AG04450 (cell line): ENCODE results near the gene CAMSAP1. TPM values are rescaled to one million over a fixed set of nuclear protein-coding genes. Genes with fewer than 3 reads are reported as not detected.
"Not testable (repeated sequence)": the region's sequence is repeated elsewhere in the genome, so short reads cannot be mapped to it uniquely, and the experiment has no call there.

Experiments used
- CTCF ChIA-PET: fragments of 300-600, 350-600 bp; formaldehyde crosslinking; extraction: SDS; loops from one replicate; lab custom pipeline; 2022; ENCODE audit warnings: antibody characterized with exemption, inconsistent platforms; lab: Charles Lee
- POLR2A ChIA-PET: fragments of 350-600 bp; formaldehyde crosslinking; extraction: SDS; loops from one replicate; lab custom pipeline; 2021; ENCODE audit warnings: antibody characterized with exemption, inconsistent platforms; lab: Yijun Ruan, JAX
- DNase-seq: peaks from one replicate; pipeline ENCODE4 v3.0.0-alpha.2; 2011; ENCODE audit warnings: low read depth, low spot score
- H3K27ac ChIP-seq: one replicate; pipeline ENCODE4 v1.5.1; 2012; ENCODE audit warnings: low read depth, low read length, control low read depth
- H3K27me3 ChIP-seq: one replicate; pipeline ENCODE4 v1.6.0; 2012; ENCODE audit warnings: low read length; ENCODE audit not compliant: control insufficient read depth, insufficient read depth
- H3K4me3 ChIP-seq: 2 replicates; pipeline ENCODE4 v1.5.1; 2011; ENCODE audit warnings: mild to moderate bottlenecking, low read depth, low read length, control low read depth
- H3K9me3 ChIP-seq: 2 replicates; pipeline ENCODE4 v1.5.1; 2012; ENCODE audit warnings: low read length; ENCODE audit not compliant: control insufficient read depth, insufficient read depth
- CTCF ChIP-seq: IDR thresholded peaks from 2 replicates; pipeline ENCODE4 v1.5.1; 2011; ENCODE audit warnings: low read depth, low read length, control low read depth, inconsistent platforms
- polyA plus RNA-seq: library from polyadenylated mRNA; depleted of rRNA; stranded (reverse); fragments of >200 nt; gene quantifications from 2 replicates; pipeline ENCODE4 v1.2.3, GENCODE V29; 2011

The CAMSAP1 gene
- polyA plus RNA-seq, 1 experiment, result 7.8 TPM

DNA sequence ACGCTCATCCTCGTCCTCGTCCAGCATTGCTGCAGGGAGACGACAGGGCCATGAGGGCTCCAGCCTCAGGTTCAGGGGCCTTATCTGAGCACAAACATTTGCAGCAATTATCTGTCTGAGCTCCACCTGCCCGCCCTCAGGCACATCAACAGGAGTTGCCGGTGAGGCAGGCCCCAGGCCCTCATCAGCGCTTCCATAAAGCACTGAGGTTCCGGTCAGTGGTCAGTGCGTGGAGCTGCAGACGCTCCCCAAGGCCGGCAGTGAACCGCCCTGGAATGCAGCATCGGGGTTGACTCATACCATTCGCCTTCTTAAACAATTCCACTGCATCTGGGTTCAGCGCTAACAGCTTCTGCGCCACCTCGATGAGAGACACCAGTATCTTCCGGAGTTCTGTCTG is 38.6 kb upstream of the CAMSAP1 start:
- Histone ChIP-seq H3K9me3 (peaks cover 6% of the 10 kb centered on the region; the same call in 1 of the 2 replicates), H3K27ac (no peak overlapping the region), H3K4me3 (no peak overlapping the region), H3K27me3 (no peaks in the 10 kb centered on the region)
- TF ChIP-seq CTCF, result no peak
- CTCF ChIA-PET, result no interaction called here
- POLR2A ChIA-PET, result no interaction called here
- DNase-seq, result no peak

DNA sequence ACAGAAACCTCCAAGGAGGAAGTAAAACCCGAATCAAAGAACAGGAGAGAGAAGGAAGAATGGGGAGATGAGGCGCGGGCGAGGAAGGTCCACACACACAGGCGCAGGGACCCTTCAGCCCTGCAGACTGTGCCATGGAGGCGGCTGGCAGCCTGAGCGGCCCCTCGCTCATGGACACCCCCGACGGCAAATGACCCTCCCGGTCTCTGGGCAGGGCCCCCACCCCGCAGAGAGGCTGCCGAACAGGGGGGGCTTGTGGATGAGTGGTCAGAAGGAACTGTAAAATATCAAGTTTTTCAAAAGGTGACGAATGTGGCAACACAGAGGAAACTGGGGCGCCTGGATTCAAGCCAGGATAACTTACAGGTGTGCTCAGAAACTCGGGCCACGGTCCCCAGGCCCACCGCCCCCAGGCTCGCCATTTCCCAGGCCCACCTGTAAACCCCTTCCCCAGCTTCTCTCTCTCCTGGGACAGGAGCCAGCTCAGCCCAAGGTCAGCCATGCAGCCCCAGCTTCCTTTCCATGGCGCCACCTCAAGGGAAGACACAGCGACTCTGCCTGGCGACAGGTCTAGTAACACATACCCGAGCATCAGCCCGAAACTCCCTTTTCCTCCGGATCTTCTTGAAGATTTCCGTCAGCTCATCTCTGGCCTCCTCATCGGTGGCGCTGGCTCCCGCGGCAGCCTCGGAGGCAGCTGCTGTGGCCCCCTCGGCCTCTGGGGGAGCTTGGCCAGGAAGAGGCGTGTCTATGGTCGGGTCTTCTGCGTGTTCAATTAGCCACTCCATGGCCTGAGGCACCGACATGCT is 37.3 kb upstream of the CAMSAP1 start:
- ChIA-PET POLR2A (no interaction called here), CTCF (no interaction called here)
- H3K9me3 ChIP-seq, result peaks cover 4% of the 10 kb centered on the region; the same call in 1 of the 2 replicates
- H3K27ac ChIP-seq, result no peak overlapping the region
- no peak for DNase-seq
- H3K27me3 ChIP-seq, result no peaks in the 10 kb centered on the region
- TF ChIP-seq CTCF, result no peak
- H3K4me3 ChIP-seq, result no peak overlapping the region

- CTCF ChIA-PET, H3K27ac ChIP-seq, H3K4me3 ChIP-seq, H3K9me3 ChIP-seq, POLR2A ChIA-PET, H3K27me3 ChIP-seq, DNase-seq: not testable (repeated sequence)
Observed at GRCh38 chr9:135943604-135944003, 36.3 kb upstream of the CAMSAP1 start.

- ChIA-PET POLR2A (no interaction called here), CTCF (interaction anchor here (1.5 kb wide), 1 partner anchor 26 kb away, joined by 3 read pairs; no protein-coding TSS in a partner anchor)
- H3K27me3 ChIP-seq, result no peaks in the 10 kb centered on the region
- H3K4me3 ChIP-seq, result no peak overlapping the region
- peaks cover 5% of the 10 kb centered on the region; the same call in 1 of the 2 replicates for H3K9me3 ChIP-seq
- TF ChIP-seq CTCF, result no peak
- no peak overlapping the region for H3K27ac ChIP-seq
- DNase-seq, result no peak
Observed at GRCh38 chr9:135941288-135941995, 34.1 kb upstream of the CAMSAP1 start.

DNA sequence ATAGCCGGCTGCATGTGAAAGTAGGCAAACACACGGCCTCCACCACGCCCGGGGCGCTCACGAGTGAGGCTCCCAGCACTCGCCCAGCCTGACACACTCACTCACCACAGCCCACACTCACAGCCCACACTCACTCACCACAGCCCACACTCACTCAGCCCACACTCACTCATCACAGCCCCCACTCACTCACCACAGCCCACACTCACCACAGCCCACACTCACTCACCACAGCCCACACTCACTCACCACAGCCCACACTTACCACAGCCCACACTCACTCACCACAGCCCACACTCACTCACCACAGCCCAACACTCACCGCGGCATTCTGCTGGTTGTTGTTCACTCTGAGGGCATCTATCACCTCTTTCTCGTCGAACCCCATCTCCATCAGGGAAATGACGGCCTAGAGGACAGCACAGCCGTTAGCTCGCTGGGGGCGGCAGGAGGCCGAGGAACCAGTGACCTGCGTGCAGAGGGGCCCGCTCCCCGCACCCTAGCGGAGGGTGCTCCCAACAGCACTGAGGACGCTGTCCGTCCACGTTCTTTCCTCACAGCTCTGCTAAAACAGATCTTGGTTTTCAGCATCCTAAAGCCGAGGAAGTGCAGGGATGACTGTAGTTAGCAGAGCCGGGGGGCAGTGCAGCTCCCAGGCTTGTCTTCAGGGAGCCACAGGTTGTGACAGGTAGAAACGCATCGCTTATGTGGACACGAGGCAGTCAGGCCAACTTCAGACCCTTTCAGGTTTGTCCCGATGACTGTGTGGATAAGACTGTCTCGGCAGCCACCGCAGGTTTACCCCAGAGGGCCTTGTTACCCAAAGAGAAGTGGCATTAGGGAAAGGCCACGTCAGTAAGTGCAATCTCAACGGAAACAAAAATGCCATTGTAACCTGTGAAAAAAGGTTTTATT is 32.3 kb upstream of the CAMSAP1 start:
- POLR2A ChIA-PET, result interaction anchor here (0.7 kb wide), 1 partner anchor 18 kb away, joined by 3 read pairs; no protein-coding TSS in a partner anchor
- CTCF ChIA-PET, result interaction anchor here (0.7 to 1.5 kb wide), 2 partner anchors 21 to 28 kb away, joined by 3 read pairs; no protein-coding TSS in a partner anchor
- Histone ChIP-seq H3K27me3 (no peaks in the 10 kb centered on the region), H3K27ac (no peak overlapping the region), H3K4me3 (no peak overlapping the region), H3K9me3 (peaks cover 5% of the 10 kb centered on the region; the same call in 1 of the 2 replicates)
- no peak for TF ChIP-seq CTCF
- no peak for DNase-seq
